ENCODE data around the gene IGF2BP3.

Gene IGF2BP3

GRCh38 chr7:23291957-23292560 lies 178.2 kb downstream of the IGF2BP3 start:
- no peak for TF ChIP-seq CTCF (IDR thresholded peaks at IDR 0.05; ENCODE audit: poor library complexity, severe bottlenecking)
- no peaks in the 10 kb centered on the region for H3K36me3 ChIP-seq (ENCODE audit: low read depth)
- H3K4me3 ChIP-seq (ENCODE audit: severe bottlenecking) = no peak overlapping the region
- no peak overlapping the region for H3K27ac ChIP-seq (ENCODE audit: poor library complexity, severe bottlenecking)
- H3K9me3 ChIP-seq (ENCODE audit: severe bottlenecking) = no peaks in the 10 kb centered on the region
- no peaks in the 10 kb centered on the region for H3K27me3 ChIP-seq (ENCODE audit: insufficient read depth, poor library complexity, severe bottlenecking)
- no peak for ATAC-seq (ENCODE audit: low read depth)
- DNase-seq (ENCODE audit: low spot score) = no peak
- no peaks in the 10 kb centered on the region for H3K4me1 ChIP-seq (ENCODE audit: insufficient read depth, poor library complexity, severe bottlenecking)

- TF ChIP-seq CTCF (IDR thresholded peaks at IDR 0.05; ENCODE audit: poor library complexity, severe bottlenecking) = no peak
- H3K36me3 ChIP-seq (ENCODE audit: low read depth) = no peaks in the 10 kb centered on the region
- no peak for ATAC-seq (ENCODE audit: low read depth)
Measured at GRCh38 chr7:23290993-23291392, 179.3 kb downstream of the IGF2BP3 start.

GRCh38 chr7:23287612-23288011 lies 182.7 kb downstream of the IGF2BP3 start:
- DNase-seq (ENCODE audit: low spot score) (no peak), ATAC-seq (ENCODE audit: low read depth) (no peak)
- no peaks in the 10 kb centered on the region for H3K27me3 ChIP-seq (ENCODE audit: insufficient read depth, poor library complexity, severe bottlenecking)
- H3K4me1 ChIP-seq (ENCODE audit: insufficient read depth, poor library complexity, severe bottlenecking) = no peaks in the 10 kb centered on the region
- no peak for TF ChIP-seq CTCF (IDR thresholded peaks at IDR 0.05; ENCODE audit: poor library complexity, severe bottlenecking)
- no peaks in the 10 kb centered on the region for H3K36me3 ChIP-seq (ENCODE audit: low read depth)
- H3K4me3 ChIP-seq (ENCODE audit: severe bottlenecking) = no peak overlapping the region
- no peak overlapping the region for H3K27ac ChIP-seq (ENCODE audit: poor library complexity, severe bottlenecking)
- no peaks in the 10 kb centered on the region for H3K9me3 ChIP-seq (ENCODE audit: severe bottlenecking)

More at GRCh38 chr7:23290993-23291392, 179.3 kb downstream of the IGF2BP3 start:
- DNase-seq (ENCODE audit: low spot score) = no peak
- H3K27ac ChIP-seq (ENCODE audit: poor library complexity, severe bottlenecking) = no peak overlapping the region
- no peak overlapping the region for H3K4me3 ChIP-seq (ENCODE audit: severe bottlenecking)
- H3K4me1 ChIP-seq (ENCODE audit: insufficient read depth, poor library complexity, severe bottlenecking) = no peaks in the 10 kb centered on the region
- no peaks in the 10 kb centered on the region for H3K27me3 ChIP-seq (ENCODE audit: insufficient read depth, poor library complexity, severe bottlenecking)
- H3K9me3 ChIP-seq (ENCODE audit: severe bottlenecking) = no peaks in the 10 kb centered on the region

- H3K36me3 ChIP-seq (ENCODE audit: low read depth) = no peaks in the 10 kb centered on the region
- no peak overlapping the region for H3K27ac ChIP-seq (ENCODE audit: poor library complexity, severe bottlenecking)
- ATAC-seq (ENCODE audit: low read depth) = no peak
- H3K9me3 ChIP-seq (ENCODE audit: severe bottlenecking) = no peaks in the 10 kb centered on the region
- H3K27me3 ChIP-seq (ENCODE audit: insufficient read depth, poor library complexity, severe bottlenecking) = no peaks in the 10 kb centered on the region
- TF ChIP-seq CTCF (IDR thresholded peaks at IDR 0.05; ENCODE audit: poor library complexity, severe bottlenecking) = no peak
- H3K4me3 ChIP-seq (ENCODE audit: severe bottlenecking) = no peak overlapping the region
- no peaks in the 10 kb centered on the region for H3K4me1 ChIP-seq (ENCODE audit: insufficient read depth, poor library complexity, severe bottlenecking)
- DNase-seq (ENCODE audit: low spot score) = no peak
Measured at GRCh38 chr7:23285657-23286646, 184.3 kb downstream of the IGF2BP3 start.
